GM18951 (cell line): ENCODE data around the gene CSMD2.

Source experiments
- POLR2A ChIP-seq: IDR thresholded peaks from 4 replicates; pipeline ENCODE4 v1.6.1; 2011; ENCODE audit warnings: mild to moderate bottlenecking; ENCODE audit not compliant: insufficient read length, insufficient read depth; ENCODE audit errors: extremely low read depth
- in situ Hi-C: fragments of 300-500 bp; cut with MboI; formaldehyde crosslinking; loops from one replicate; pipeline ENCODE4 v1.12.0; 2022; ENCODE audit warnings: low sequenced_read_pairs, mixed read lengths, inconsistent platforms; ENCODE audit not compliant: unreplicated experiment

CSMD2 gene

DNA sequence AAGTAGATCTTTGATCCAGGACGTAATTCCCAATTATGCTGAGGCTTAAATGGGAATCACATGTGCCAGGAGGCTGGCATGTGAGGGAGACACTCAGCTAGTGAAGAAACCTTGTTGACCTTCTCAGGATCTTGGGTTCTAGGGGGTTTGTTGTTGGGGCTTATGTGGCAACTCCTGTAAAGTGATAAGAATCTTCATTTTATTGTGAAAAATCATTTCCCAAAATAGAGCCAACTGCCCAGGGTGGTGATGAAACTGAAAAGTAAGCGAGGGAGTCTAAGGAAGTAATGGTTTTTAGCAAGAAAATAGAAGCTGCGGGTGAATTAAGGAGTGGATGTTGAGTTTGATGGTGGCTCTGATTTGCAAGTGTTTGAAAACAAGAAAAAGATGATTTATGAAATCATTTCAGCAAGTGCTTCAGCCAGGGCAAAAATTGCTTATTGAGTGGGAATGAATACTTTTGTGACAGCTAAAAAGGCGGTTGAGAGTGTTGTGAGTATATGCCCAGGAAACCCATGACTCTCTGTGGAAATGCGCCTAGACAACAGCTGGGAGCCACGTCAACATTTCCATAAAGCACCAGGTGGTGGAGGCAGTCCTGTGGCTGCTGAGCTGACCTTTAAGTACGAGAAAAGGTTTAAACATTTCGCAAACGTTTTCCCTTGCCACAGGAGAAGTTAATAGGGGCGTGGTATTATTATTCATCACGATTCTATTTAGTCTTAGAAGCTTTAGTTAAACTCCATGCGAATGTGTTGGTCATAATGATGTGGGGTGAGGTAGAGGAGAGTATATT is 198.5 kb downstream of the CSMD2 start:
- no peak for TF ChIP-seq POLR2A
- in situ Hi-C loops: no loop called here

DNA sequence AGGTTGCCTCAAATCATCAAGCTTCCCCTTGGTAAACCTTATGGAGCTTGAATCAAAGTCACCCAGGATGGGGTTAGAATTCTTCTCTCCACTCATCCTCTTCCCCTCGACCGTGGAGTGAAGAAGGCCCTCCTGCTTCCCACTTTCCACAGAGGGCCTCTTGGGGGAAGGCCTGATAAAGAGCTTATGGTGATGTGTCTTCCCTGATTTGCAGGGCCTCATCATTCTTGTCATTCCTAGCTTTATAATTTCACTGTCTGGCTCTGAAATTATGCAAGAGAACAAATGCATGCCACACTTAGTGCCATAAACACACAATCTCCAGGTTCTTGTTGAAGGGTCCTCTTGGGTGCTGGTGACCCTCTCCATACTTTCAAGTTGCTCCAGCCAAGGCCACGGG is 199.9 kb downstream of the CSMD2 start:
- no peak for TF ChIP-seq POLR2A
- in situ Hi-C loops: no loop called here

DNA sequence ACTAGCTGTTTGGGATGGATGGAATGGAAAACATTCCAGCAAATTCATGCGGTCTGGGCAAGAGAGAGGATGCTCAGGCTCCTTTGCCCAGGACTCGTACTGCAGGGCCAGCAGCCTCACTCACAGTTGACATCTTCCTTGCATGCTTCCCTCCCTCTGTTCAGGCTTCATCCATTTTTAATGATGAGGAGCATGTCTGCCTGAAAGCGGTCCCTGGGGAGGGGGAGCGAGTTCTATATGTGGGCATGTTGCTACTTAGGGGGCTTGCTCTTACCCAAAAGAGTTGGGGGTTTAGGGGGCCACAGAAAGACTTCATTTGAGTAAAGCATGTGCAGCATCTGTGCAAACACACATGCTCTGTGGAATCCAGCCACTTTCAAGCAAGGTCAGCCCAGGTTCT is 203.0 kb downstream of the CSMD2 start:
- no peak for TF ChIP-seq POLR2A
- in situ Hi-C loops: no loop called here

DNA sequence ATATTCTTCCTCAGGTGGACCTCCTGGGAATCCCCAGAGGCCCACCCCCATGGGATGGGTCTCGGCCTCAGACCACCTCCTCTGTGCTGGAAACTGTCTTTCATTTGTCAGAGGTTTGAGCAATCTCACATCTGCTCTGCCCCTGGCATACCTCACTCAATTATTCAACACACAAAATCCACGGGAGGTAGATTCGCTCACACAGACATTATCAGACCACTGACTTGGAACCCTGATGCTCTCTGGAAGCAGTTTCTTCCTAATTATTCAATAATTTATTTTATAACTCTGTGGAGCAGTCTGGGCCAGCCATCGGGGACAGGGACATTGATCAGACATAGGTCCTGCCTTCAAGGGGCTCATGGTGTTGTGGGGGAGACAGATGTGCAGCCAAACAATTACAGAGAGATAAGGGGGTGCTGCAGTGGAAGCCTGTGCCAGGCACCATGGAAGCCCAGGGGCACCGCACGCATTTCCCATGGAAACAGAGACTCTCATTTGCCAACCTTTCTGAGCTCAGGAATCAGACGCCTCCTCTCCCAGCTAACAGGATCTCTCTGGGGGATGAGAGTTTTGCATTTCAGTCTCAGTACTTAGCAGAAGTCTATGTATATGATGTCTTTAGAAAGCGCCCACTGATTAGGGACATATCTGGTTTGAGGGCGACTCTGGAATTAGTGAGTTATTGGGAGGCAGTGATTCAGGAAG is 204.7 kb downstream of the CSMD2 start:
- no peak for TF ChIP-seq POLR2A
- in situ Hi-C loops: no loop called here

DNA sequence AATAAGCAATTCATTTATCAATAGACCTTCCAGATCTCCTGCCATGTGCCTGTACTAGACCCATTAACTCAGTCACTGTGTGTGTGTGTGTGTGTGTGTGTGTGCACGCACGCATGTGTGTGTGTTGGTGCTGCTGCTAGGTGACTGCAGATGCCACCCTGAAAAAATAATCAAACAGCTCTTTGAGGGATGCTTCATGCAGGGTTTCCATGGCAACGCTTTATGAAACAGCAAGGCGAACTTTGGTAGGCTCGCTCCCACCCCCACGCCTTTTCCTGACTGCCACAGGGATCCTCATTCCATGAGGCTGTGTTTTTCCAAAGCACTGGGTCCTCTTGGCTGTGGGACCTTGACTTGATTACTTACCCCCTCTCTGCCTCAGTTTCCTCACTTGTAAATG is 207.2 kb downstream of the CSMD2 start:
- TF ChIP-seq POLR2A: no peak
- in situ Hi-C loops: no loop called here

DNA sequence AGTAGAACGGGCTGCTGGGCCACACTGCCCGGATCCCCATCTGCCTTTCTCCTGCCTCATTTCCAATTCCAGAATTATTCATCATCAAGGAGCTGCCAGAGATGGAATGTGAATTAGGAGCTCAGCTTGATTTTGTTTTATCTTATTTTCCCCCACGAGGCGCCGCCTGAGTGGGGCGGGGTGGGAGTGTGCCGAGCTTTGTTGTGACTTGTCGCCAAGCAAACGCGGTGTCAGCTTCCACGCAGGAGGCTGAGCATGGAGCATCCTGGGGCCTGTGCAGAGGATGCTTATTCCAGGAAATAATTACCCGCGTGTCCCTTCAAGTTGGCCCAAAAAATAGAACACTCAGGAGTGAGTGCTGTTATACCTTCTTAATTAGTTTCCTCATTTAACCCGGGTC is 209.9 kb downstream of the CSMD2 start:
- in situ Hi-C loops: no loop called here
- TF ChIP-seq POLR2A: no peak

DNA sequence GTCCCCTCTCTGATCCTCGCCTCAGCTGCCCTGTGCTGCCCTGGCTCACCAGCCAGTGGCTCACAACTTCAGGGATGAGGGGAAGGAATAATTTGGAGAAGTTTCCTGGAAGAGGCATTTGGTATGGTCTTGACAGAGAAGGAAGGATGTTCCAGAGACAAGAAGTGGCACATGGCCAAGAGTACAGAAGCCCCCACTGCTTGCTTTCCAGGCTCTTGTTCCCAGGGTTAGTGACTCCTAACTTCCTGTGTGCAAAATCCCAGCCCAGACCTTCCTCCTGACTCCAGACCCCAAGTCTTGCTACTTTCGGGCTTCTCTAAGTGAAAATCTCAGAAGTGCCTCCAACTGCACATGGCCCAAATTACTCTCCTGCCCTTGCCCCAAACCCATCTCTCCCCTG is 215.5 kb downstream of the CSMD2 start:
- TF ChIP-seq POLR2A: no peak
- in situ Hi-C loops: no loop called here

DNA sequence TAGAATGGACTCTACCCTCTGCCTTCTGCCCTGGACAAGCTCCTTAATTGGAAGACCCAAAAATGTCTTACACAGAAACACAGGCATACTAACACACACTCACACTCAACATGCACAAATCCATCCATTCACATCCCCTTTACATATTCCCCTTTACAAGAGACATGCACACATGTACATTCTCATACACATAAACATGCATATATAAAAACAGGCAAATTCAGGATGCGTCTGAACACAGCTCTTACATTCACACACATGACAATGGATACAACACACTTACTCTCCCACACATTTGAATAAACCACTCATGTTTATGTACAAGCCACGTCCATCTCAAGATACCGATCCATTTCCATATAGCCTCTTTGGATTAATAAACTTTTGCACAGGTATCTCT is 216.7 kb downstream of the CSMD2 start:
- in situ Hi-C loops: no loop called here
- TF ChIP-seq POLR2A: no peak

DNA sequence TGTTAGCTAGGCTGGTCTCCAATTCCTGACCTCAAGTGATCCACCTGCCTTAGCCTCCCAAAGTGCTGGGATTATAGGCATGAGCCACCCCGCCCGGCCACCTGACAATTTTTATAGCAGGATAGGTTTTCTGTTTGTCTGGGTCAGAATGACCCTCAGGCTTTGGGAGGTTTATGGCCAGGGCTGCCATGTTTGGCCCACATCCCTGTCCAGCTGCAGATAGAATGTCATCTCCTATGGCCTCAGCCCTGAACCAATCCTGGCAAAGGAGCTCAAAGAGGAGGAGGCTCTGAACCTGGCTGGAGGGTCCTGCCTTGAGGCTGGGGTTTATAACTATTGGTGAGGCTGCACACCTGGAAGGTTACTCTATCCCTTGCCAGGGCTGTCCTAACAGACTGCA is 218.2 kb downstream of the CSMD2 start:
- in situ Hi-C loops: no loop called here
- TF ChIP-seq POLR2A: no peak

DNA sequence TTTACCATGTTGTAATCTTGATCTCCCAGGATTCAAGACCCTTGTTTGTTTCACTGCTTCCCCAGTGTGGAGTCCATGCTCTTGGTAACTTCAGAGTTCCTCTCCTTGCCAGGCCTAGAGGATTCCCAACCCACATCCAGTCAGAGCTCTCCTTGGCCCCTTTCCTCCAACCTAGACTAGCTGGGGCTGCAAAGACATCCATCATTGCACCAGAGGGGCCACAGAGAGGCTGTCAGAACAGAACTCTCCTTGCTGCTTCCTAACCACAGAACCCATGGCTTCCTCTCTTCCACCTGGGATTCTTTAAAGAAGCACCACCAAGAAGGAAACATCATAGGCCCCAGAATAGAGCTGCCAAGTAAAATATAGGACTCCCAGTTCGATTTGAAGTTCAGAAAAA is 220.2 kb downstream of the CSMD2 start:
- in situ Hi-C loops: no loop called here
- no peak for TF ChIP-seq POLR2A

DNA sequence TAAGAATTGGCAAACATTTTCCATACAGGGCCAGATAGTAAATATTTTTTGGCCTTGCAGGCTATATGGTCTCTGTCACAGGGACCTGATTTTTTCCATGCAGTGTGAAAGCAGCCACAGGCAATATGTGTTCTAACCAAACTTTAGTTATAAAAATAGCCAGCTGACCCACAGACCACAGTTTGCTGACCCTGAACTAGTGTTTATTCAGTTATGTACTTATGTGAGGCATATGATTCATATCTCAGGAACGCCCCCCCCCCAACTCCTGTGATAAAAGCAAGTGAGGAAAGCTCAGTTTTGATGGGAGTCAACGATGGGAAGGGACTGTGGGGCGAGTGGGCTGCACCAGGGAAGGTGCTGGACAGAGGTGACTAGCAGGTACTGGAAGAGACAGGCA is 221.1 kb downstream of the CSMD2 start:
- no peak for TF ChIP-seq POLR2A
- in situ Hi-C loops: no loop called here

DNA sequence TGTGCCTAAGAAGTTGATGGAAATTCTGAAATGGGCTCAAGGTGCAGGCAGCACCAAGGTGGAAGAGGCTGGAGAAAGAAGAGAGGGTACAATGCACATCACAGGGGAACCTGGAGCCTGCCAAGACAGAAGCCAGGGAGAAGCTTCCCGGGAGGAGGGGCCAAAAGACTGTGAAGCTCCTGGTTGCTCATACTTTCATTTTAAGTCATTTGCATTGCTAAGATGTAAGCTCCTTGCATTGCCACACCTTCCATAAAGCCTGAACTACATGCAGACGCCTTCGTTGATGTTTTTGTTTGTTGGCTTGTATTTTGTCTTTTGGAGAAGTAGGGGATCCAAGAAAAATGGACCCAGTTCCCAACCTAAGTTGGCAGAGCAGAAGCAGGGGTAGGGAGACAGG is 232.2 kb downstream of the CSMD2 start:
- in situ Hi-C loops: no loop called here
- no peak for TF ChIP-seq POLR2A

DNA sequence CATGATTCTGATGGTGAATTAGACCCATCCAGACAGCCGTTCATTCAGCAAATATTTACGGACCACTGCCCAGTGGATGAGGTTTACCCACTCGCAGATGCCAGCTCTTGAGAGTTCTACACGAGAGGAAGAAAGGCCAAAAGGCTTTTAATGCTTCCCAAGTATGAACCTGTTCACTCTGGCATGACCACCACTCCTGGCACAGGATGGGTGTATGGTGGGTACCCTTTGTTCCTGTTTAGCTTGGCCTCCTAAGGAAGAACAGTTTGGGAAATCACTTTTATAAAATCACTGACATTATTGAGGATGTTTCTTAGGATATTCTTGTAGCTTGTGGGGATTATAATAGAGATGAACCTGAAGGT is 233.9 kb downstream of the CSMD2 start:
- in situ Hi-C loops: no loop called here
- no peak for TF ChIP-seq POLR2A
